Mucosa of stomach (tissue), 1 donor: ENCODE data around the gene TTC9.

Experiments used
- H3K27me3 ChIP-seq: one replicate; pipeline ENCODE4 v1.7.0; 2013; ENCODE audit warnings: mild to moderate bottlenecking, low read length; ENCODE audit not compliant: control insufficient read depth, insufficient read depth
- H3K36me3 ChIP-seq: one replicate; pipeline ENCODE4 v1.7.0; 2013; ENCODE audit warnings: low read length; ENCODE audit not compliant: control insufficient read depth, insufficient read depth
- H3K4me1 ChIP-seq: one replicate; pipeline ENCODE4 v1.7.0; 2013; ENCODE audit warnings: mild to moderate bottlenecking, low read length; ENCODE audit not compliant: control insufficient read depth, insufficient read depth
- H3K4me3 ChIP-seq: one replicate; pipeline ENCODE4 v1.7.0; 2013; ENCODE audit warnings: low read length
- H3K9ac ChIP-seq: one replicate; pipeline ENCODE4 v1.7.0; 2013; ENCODE audit warnings: mild to moderate bottlenecking, low read length, moderate library complexity
- H3K9me3 ChIP-seq: one replicate; pipeline ENCODE4 v1.7.0; 2013; ENCODE audit warnings: mild to moderate bottlenecking, low read length, moderate library complexity; ENCODE audit not compliant: control insufficient read depth
- donor health status: Pancreatic carcinoma.

Gene TTC9

DNA sequence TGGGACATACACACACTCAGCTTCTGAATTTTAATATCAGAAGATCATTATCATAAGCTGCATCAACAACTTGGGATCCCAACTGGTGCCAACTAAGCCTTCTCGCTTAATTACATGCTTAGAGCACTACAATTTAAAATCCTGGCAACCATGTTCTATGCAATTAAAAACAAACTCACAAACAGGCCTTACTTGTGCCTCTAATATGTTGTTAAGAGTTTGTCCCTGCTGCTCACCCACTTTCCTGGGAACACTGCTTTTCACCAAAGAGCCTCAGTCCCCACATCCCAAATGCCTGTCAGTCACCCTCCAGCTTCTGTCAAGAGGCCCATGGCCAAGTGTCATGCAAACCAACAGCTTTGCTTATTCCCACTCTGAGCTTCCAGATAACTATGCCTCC is 69.7 kb downstream of the TTC9 start:
- Histone ChIP-seq H3K4me1 (peaks cover 15% of the 10 kb centered on the region), H3K36me3 (no peaks in the 10 kb centered on the region), H3K4me3 (no peak overlapping the region), H3K9ac (no peak overlapping the region), H3K9me3 (no peaks in the 10 kb centered on the region), H3K27me3 (no peaks in the 10 kb centered on the region)

DNA sequence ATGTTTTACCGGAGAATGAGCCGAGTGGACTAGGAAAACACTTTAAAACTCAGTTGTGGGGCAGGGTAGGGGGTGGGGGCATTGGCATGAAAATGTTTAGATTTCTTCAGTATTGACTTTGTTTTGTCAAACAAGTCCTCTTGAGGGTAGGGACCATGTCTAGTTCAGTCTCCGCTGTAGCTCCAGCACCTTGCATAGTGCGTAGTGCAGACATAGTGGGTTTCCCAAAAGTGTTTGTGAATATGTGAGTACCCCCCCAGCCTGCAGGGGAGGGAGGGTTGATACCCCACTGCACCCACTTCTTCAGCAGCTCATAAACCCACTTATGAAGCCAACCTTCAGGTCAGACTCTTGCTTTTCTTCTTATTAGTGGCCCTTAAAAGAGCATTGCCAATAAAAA is 71.4 kb downstream of the TTC9 start:
- H3K9me3 ChIP-seq, result no peaks in the 10 kb centered on the region
- H3K27me3 ChIP-seq, result no peaks in the 10 kb centered on the region
- peaks cover 14% of the 10 kb centered on the region for H3K4me1 ChIP-seq
- H3K36me3 ChIP-seq, result no peaks in the 10 kb centered on the region
- no peak overlapping the region for H3K4me3 ChIP-seq
- no peak overlapping the region for H3K9ac ChIP-seq

GRCh38 chr14:70713511-70713916 is 71.8 kb downstream of the TTC9 start:
- Histone ChIP-seq H3K4me3 (no peak overlapping the region), H3K4me1 (peaks cover 17% of the 10 kb centered on the region), H3K27me3 (no peaks in the 10 kb centered on the region), H3K9ac (no peak overlapping the region), H3K36me3 (no peaks in the 10 kb centered on the region), H3K9me3 (no peaks in the 10 kb centered on the region)

DNA sequence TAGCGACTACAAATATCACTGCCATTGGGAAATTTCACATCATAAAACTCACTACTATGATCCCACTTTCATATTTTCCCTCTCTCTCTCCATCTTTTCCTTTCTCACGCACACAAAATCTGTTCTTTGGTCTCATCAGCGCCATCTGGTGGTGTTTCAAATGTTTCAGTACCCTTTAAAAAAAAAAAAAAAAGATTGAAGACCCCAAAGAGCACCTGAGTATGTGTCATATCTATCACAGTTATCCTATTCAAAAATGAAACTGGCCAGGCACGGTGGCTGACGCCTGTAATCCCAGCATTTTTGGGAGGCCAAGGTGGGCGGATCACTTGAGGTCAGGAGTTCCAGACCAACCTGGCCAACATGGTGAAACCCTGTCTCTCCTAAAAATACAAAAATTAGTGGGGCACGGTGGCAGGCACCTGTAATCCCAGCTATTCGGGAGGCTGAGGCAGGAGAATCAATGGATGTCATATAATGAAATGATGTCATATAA is 72.4 kb downstream of the TTC9 start:
- H3K4me3 ChIP-seq, result no peak overlapping the region

DNA sequence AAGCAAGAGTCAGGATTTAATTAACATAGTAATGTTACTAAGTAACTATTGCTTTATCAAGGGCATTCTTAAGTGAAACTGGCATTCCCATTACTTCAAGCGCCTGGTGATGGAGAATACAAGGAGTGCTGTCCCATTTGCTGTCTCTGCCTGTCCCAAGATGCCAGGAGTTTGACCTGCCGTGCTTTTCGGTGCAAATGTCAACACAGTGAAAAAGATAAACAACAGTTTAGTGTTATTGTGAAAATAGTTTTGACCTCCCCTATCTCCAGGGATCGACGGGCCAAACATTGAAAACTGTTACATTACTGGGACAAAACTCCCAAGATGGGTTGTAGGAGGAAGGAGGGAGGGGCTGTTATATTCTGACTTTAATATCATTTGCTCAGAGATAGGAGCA is 74.8 kb downstream of the TTC9 start:
- H3K36me3 ChIP-seq, result no peaks in the 10 kb centered on the region
- H3K4me3 ChIP-seq, result no peak overlapping the region
- H3K27me3 ChIP-seq, result no peaks in the 10 kb centered on the region
- no peak overlapping the region for H3K9ac ChIP-seq
- peaks cover 21% of the 10 kb centered on the region for H3K4me1 ChIP-seq
- H3K9me3 ChIP-seq, result no peaks in the 10 kb centered on the region

More for the DNA sequence above, 72.4 kb downstream of the TTC9 start:
- peaks cover 21% of the 10 kb centered on the region for H3K4me1 ChIP-seq
- no peaks in the 10 kb centered on the region for H3K27me3 ChIP-seq
- H3K9ac ChIP-seq, result no peak overlapping the region
- H3K36me3 ChIP-seq, result no peaks in the 10 kb centered on the region
- H3K9me3 ChIP-seq, result no peaks in the 10 kb centered on the region

- H3K36me3 ChIP-seq, result no peaks in the 10 kb centered on the region
- no peaks in the 10 kb centered on the region for H3K27me3 ChIP-seq
- no peak overlapping the region for H3K4me3 ChIP-seq
- peaks cover 21% of the 10 kb centered on the region for H3K4me1 ChIP-seq
- H3K9ac ChIP-seq, result no peak overlapping the region
- H3K9me3 ChIP-seq, result no peaks in the 10 kb centered on the region
Measured at GRCh38 chr14:70716958-70717357, 75.2 kb downstream of the TTC9 start.

DNA sequence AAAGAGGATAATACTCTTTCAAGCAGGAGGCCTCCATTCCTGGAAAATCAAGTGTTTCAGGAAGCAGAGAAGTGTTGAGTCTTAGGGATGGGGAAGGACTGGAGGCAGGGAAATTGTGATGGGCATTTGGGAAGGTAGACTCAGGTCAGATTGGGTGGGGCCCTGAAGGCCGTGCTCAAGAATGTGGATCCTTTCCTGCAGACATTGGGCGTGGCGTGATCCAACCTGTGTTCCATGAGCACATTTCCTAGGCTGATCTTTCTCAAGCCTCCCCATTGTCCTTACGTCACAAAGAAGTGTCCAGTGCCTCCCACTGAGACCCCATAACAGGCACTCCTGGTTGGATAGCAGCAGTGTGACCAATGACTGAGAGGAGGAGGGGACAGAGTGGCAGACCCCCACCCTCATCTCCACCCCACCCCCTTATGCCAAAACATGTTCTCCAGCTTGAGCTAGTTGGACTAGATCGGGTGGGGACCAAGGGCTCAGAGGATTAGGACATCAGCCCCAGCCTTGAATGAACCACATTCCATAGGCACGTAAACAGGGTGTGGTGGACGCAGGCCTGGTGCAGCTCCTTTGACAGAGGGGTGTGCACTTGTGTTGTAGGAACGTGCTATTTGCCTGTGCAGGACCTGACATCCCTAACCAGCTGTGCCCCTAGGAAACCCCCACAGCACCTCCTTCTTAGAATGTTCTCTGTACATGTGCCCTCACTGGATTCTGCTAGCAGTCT is 76.8 kb downstream of the TTC9 start:
- H3K9me3 ChIP-seq, result no peaks in the 10 kb centered on the region
- no peaks in the 10 kb centered on the region for H3K36me3 ChIP-seq
- no peak overlapping the region for H3K4me3 ChIP-seq
- H3K4me1 ChIP-seq, result peaks cover 20% of the 10 kb centered on the region
- H3K9ac ChIP-seq, result no peak overlapping the region
- no peaks in the 10 kb centered on the region for H3K27me3 ChIP-seq

GRCh38 chr14:70721542-70721941 is 79.8 kb downstream of the TTC9 start:
- Histone ChIP-seq H3K4me3 (no peak overlapping the region), H3K9ac (no peak overlapping the region), H3K4me1 (peaks cover 13% of the 10 kb centered on the region), H3K36me3 (no peaks in the 10 kb centered on the region), H3K27me3 (no peaks in the 10 kb centered on the region), H3K9me3 (no peaks in the 10 kb centered on the region)

- H3K4me3 ChIP-seq, result no peak overlapping the region
- no peaks in the 10 kb centered on the region for H3K36me3 ChIP-seq
- no peaks in the 10 kb centered on the region for H3K27me3 ChIP-seq
- peaks cover 8% of the 10 kb centered on the region for H3K4me1 ChIP-seq
- H3K9ac ChIP-seq, result no peak overlapping the region
- H3K9me3 ChIP-seq, result no peaks in the 10 kb centered on the region
Measured at GRCh38 chr14:70722418-70722817, 80.7 kb downstream of the TTC9 start.

- Histone ChIP-seq H3K9me3 (no peaks in the 10 kb centered on the region), H3K36me3 (no peaks in the 10 kb centered on the region), H3K27me3 (no peaks in the 10 kb centered on the region), H3K4me1 (peaks cover 7% of the 10 kb centered on the region), H3K9ac (no peak overlapping the region), H3K4me3 (no peak overlapping the region)
Measured at GRCh38 chr14:70723276-70723675, 81.6 kb downstream of the TTC9 start.

DNA sequence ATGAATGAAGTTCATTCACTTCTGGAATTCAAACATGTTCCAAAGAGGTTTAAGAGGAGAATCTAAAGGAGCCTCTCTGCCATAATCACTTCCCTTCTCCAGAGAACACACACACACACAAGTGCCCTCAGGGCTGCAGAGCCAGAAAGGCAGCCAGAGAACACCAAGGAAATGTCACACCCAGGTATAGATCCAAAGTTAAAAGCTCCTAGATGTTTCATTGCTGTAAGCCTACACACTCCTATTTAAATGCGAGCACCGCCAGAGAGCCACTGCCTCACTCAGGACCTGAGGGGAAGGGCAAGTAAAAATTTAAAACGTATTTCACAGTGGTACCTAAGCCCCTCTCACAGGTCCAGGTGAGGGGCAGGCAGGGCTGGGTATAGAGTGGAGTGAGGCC is 82.4 kb downstream of the TTC9 start:
- Histone ChIP-seq H3K9me3 (no peaks in the 10 kb centered on the region), H3K4me1 (no peaks in the 10 kb centered on the region), H3K27me3 (no peaks in the 10 kb centered on the region), H3K4me3 (no peak overlapping the region), H3K9ac (no peak overlapping the region), H3K36me3 (no peaks in the 10 kb centered on the region)

GRCh38 chr14:70724944-70725343 is 83.2 kb downstream of the TTC9 start:
- Histone ChIP-seq H3K9ac (no peak overlapping the region), H3K27me3 (no peaks in the 10 kb centered on the region), H3K9me3 (no peaks in the 10 kb centered on the region), H3K4me1 (no peaks in the 10 kb centered on the region), H3K36me3 (no peaks in the 10 kb centered on the region), H3K4me3 (no peak overlapping the region)
